PC-3 (cell line): ENCODE measurements around the gene MTFMT.

Experiments
- EZH2phosphoT487 ChIP-seq: fragments of 300-600 bp; sonication (generic); IDR thresholded peaks from 2 replicates; pipeline ENCODE4 v1.6.1; 2018; ENCODE audit warnings: mild to moderate bottlenecking, antibody characterized with exemption, low read length, borderline replicate concordance
- TF ChIP-seq, protein P1 (sequence below): fragments of 300-600 bp; sonication (generic); conservative IDR thresholded peaks from 2 replicates; pipeline ENCODE4 v1.5.1; 2017; ENCODE audit warnings: antibody characterized with exemption, low read depth, mild to moderate bottlenecking, low read length

GRCh38 chr15:65056868-65057548 lies 27.6 kb upstream of the MTFMT start:
- TF ChIP-seq, protein P1, sequence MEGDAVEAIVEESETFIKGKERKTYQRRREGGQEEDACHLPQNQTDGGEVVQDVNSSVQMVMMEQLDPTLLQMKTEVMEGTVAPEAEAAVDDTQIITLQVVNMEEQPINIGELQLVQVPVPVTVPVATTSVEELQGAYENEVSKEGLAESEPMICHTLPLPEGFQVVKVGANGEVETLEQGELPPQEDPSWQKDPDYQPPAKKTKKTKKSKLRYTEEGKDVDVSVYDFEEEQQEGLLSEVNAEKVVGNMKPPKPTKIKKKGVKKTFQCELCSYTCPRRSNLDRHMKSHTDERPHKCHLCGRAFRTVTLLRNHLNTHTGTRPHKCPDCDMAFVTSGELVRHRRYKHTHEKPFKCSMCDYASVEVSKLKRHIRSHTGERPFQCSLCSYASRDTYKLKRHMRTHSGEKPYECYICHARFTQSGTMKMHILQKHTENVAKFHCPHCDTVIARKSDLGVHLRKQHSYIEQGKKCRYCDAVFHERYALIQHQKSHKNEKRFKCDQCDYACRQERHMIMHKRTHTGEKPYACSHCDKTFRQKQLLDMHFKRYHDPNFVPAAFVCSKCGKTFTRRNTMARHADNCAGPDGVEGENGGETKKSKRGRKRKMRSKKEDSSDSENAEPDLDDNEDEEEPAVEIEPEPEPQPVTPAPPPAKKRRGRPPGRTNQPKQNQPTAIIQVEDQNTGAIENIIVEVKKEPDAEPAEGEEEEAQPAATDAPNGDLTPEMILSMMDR = no peak
- no peak for TF ChIP-seq EZH2phosphoT487
